CD4-positive, alpha-beta T cell (primary cell): ENCODE measurements around the gene PDLIM7. TPM values are rescaled to one million over a fixed set of nuclear protein-coding genes. Genes with fewer than 3 reads are reported as not detected.

Experiments
- ATAC-seq: fragments of 200-7000 bp; cut with Tn5 transposase; one replicate; pipeline ENCODE4 v1.10.0; 2022; ENCODE audit warnings: mild to moderate bottlenecking; ENCODE audit not compliant: poor library complexity
- CTCF ChIA-PET: fragments of 350-600 bp; sonication (Branson Sonifier 250); formaldehyde crosslinking; loops from one replicate; lab custom pipeline; 2021; ENCODE audit warnings: antibody characterized with exemption, inconsistent platforms; lab: Charles Lee
- POLR2A ChIA-PET: fragments of 350-600 bp; sonication (Branson Sonifier 250); formaldehyde crosslinking; loops from one replicate; lab custom pipeline; 2021; ENCODE audit warnings: antibody characterized with exemption, inconsistent platforms; lab: Charles Lee
- DNase-seq, 14 experiments: peaks; one replicate each; pipeline ENCODE4 v3.0.0-alpha.2; 2013 to 2020; ENCODE audit warnings: mixed read lengths in 2 of 14
- H3K27ac ChIP-seq, 2 donors: one replicate each; pipeline versions ENCODE4 v1.5.1 to v1.7.0; 2013; ENCODE audit warnings: low read length in 2 of 2, low read depth in 1 of 2, mild to moderate bottlenecking in 1 of 2
- H3K27me3 ChIP-seq, 2 experiments: 1 replicate in 1 of 2; 2 replicates in 1 of 2; pipeline versions ENCODE4 v1.6.1 to v1.7.0; 2013; ENCODE audit warnings: low read length in 2 of 2, control low read depth in 1 of 2, mild to moderate bottlenecking in 1 of 2, moderate library complexity in 1 of 2; ENCODE audit not compliant: insufficient read depth in 2 of 2, control insufficient read depth in 1 of 2
- H3K36me3 ChIP-seq: one replicate; pipeline ENCODE4 v1.6.1; 2013; ENCODE audit warnings: low read length, control low read depth; ENCODE audit not compliant: insufficient read depth
- H3K4me1 ChIP-seq: one replicate; pipeline ENCODE4 v1.6.1; 2013; ENCODE audit warnings: low read length, control low read depth; ENCODE audit not compliant: insufficient read depth
- H3K4me3 ChIP-seq: one replicate; pipeline ENCODE4 v1.5.1; 2013; ENCODE audit warnings: mild to moderate bottlenecking, low read length, moderate library complexity
- H3K9me3 ChIP-seq, 2 experiments: 1 replicate in 1 of 2; 2 replicates in 1 of 2; pipeline versions ENCODE4 v1.6.1 to v1.7.0; 2013; ENCODE audit warnings: low read length in 2 of 2, mild to moderate bottlenecking in 2 of 2, control low read depth in 1 of 2, moderate library complexity in 1 of 2; ENCODE audit not compliant: control insufficient read depth in 1 of 2, insufficient read depth in 1 of 2
- H3K27ac Mint-ChIP-seq: one replicate; pipeline ENCODE4 v1.8.0; 2020; ENCODE audit warnings: mixed read lengths
- H3K27me3 Mint-ChIP-seq: one replicate; pipeline ENCODE4 v1.8.0; 2021; ENCODE audit warnings: mixed read lengths
- H3K36me3 Mint-ChIP-seq: one replicate; pipeline ENCODE4 v1.8.0; 2021; ENCODE audit warnings: low read depth, mixed read lengths
- H3K4me1 Mint-ChIP-seq: one replicate; pipeline ENCODE4 v1.8.0; 2021; ENCODE audit warnings: low read depth, mixed read lengths
- H3K4me3 Mint-ChIP-seq: one replicate; pipeline ENCODE4 v1.8.0; 2020; ENCODE audit warnings: mild to moderate bottlenecking, mixed read lengths
- H3K9me3 Mint-ChIP-seq: one replicate; pipeline ENCODE4 v1.8.0; 2020; ENCODE audit warnings: mixed read lengths
- intact Hi-C, 2 experiments: fragments of 100-400 bp; cut with DNase I in 1 of 2; cut with micrococcal nuclease in 1 of 2; formaldehyde crosslinking; loops; one replicate each; pipeline versions ENCODE4 v1.15.1 to v1.9.0; 2023 to 2025; cut with DNase I, micrococcal nuclease
- total RNA-seq, 174 experiments: library from RNA in 2 of 174; stranded (reverse) in 2 of 174; gene quantifications; one replicate each; pipeline ENCODE4 v1.2.3 and lab custom pipeline; 2021 to 2026
- TF ChIP-seq, protein P1 (sequence below): fragments of 200-600 bp; IDR thresholded peaks from one replicate; pipeline ENCODE4 v1.8.0; 2022; ENCODE audit warnings: antibody characterized with exemption, mild to moderate bottlenecking

PDLIM7 gene
- total RNA-seq, 2 experiments from 2014 or later: 5.2 to 6.0 TPM

GRCh38 chr5:177514541-177514940, 17.1 kb upstream of the PDLIM7 start:
- H3K27me3 Mint-ChIP-seq: no peaks in the 10 kb centered on the region
- TF ChIP-seq, protein P1, sequence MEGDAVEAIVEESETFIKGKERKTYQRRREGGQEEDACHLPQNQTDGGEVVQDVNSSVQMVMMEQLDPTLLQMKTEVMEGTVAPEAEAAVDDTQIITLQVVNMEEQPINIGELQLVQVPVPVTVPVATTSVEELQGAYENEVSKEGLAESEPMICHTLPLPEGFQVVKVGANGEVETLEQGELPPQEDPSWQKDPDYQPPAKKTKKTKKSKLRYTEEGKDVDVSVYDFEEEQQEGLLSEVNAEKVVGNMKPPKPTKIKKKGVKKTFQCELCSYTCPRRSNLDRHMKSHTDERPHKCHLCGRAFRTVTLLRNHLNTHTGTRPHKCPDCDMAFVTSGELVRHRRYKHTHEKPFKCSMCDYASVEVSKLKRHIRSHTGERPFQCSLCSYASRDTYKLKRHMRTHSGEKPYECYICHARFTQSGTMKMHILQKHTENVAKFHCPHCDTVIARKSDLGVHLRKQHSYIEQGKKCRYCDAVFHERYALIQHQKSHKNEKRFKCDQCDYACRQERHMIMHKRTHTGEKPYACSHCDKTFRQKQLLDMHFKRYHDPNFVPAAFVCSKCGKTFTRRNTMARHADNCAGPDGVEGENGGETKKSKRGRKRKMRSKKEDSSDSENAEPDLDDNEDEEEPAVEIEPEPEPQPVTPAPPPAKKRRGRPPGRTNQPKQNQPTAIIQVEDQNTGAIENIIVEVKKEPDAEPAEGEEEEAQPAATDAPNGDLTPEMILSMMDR: no peak
- ATAC-seq: no peak
- ChIA-PET CTCF (no interaction called here), POLR2A (no interaction called here)
- peaks cover 23% of the 10 kb centered on the region for H3K4me1 Mint-ChIP-seq
- no peak overlapping the region for H3K27ac ChIP-seq
- H3K27ac Mint-ChIP-seq: no peak overlapping the region
- H3K27me3 ChIP-seq: no peaks in the 10 kb centered on the region
- H3K4me3 Mint-ChIP-seq: peak overlapping the region; percentile 93
- peaks cover 64% of the 10 kb centered on the region for H3K36me3 Mint-ChIP-seq
- no peak for DNase-seq
- H3K9me3 Mint-ChIP-seq: no peaks in the 10 kb centered on the region
- peaks cover 56% of the 10 kb centered on the region for H3K36me3 ChIP-seq
- no peak overlapping the region for H3K4me3 ChIP-seq
- H3K9me3 ChIP-seq: no peaks in the 10 kb centered on the region
- intact Hi-C loops: no loop called here
- peaks cover 47% of the 10 kb centered on the region for H3K4me1 ChIP-seq

GRCh38 chr5:177513500-177513899, 16.1 kb upstream of the PDLIM7 start:
- ChIA-PET POLR2A (no interaction called here), CTCF (no interaction called here)
- Histone ChIP-seq H3K27ac (no peak overlapping the region), H3K4me3 (no peak overlapping the region), H3K36me3 (peaks cover 56% of the 10 kb centered on the region), H3K27me3 (no peaks in the 10 kb centered on the region), H3K4me1 (peaks cover 44% of the 10 kb centered on the region), H3K9me3 (no peaks in the 10 kb centered on the region)
- TF ChIP-seq, protein P1: no peak
- no peak for DNase-seq
- ATAC-seq: no peak
- intact Hi-C loops: no loop called here
- Mint-ChIP-seq H3K4me3 (peak overlapping the region; percentile 38), H3K27ac (no peak overlapping the region), H3K27me3 (no peaks in the 10 kb centered on the region), H3K4me1 (peaks cover 20% of the 10 kb centered on the region), H3K36me3 (peaks cover 62% of the 10 kb centered on the region), H3K9me3 (no peaks in the 10 kb centered on the region)

GRCh38 chr5:177512736-177513380, 15.5 kb upstream of the PDLIM7 start:
- H3K36me3 Mint-ChIP-seq: peaks cover 62% of the 10 kb centered on the region
- CTCF ChIA-PET: no interaction called here
- Histone ChIP-seq H3K4me3 (no peak overlapping the region), H3K4me1 (peaks cover 44% of the 10 kb centered on the region), H3K36me3 (peaks cover 56% of the 10 kb centered on the region), H3K27me3 (no peaks in the 10 kb centered on the region), H3K27ac (no peak overlapping the region), H3K9me3 (no peaks in the 10 kb centered on the region)
- H3K9me3 Mint-ChIP-seq: no peaks in the 10 kb centered on the region
- no peak overlapping the region for H3K27ac Mint-ChIP-seq
- DNase-seq: no peak
- no peaks in the 10 kb centered on the region for H3K27me3 Mint-ChIP-seq
- TF ChIP-seq, protein P1: no peak
- ATAC-seq: no peak
- H3K4me1 Mint-ChIP-seq: peaks cover 20% of the 10 kb centered on the region
- POLR2A ChIA-PET: no interaction called here
- peak overlapping the region; percentile 38 for H3K4me3 Mint-ChIP-seq
- intact Hi-C loops: no loop called here
